Measurements from ENCODE around the gene PTGIS. TPM values are rescaled to one million over a fixed set of nuclear protein-coding genes. Genes with fewer than 3 reads are reported as not detected.
"Not testable (repeated sequence)": the region's sequence is repeated elsewhere in the genome, so short reads cannot be mapped to it uniquely, and the experiment has no call there.

The PTGIS gene
- 22.2 TPM for polyA plus RNA-seq (ENCODE audit: insufficient read length)

- DNase-seq (ENCODE audit: low read depth) = no peak
Measured at GRCh38 chr20:49567421-49568277, at the start of gene PTGIS. Gene PTGIS (minus strand): TSS chr20:49568137. CDS start chr20:49568116, 21 bp downstream.

GRCh38 chr20:49617394-49617793 is 49.5 kb upstream of the PTGIS start:
- DNase-seq (ENCODE audit: low read depth) = not testable (repeated sequence)

GRCh38 chr20:49616154-49617007 is 48.4 kb upstream of the PTGIS start:
- no peak for DNase-seq (ENCODE audit: low read depth)

GRCh38 chr20:49615401-49616153 is 47.6 kb upstream of the PTGIS start:
- DNase-seq (ENCODE audit: low read depth) = no peak

- DNase-seq (ENCODE audit: low read depth) = not testable (repeated sequence)
Measured at GRCh38 chr20:49615051-49615400, 47.1 kb upstream of the PTGIS start.

- no peak for DNase-seq (ENCODE audit: low read depth)
Measured at GRCh38 chr20:49614338-49615050, 46.6 kb upstream of the PTGIS start.

- no peak for DNase-seq (ENCODE audit: low read depth)
Measured at GRCh38 chr20:49612127-49612738, 44.3 kb upstream of the PTGIS start.

GRCh38 chr20:49611539-49612126 is 43.7 kb upstream of the PTGIS start:
- DNase-seq (ENCODE audit: low read depth) = not testable (repeated sequence)

GRCh38 chr20:49610691-49611538 is 43.0 kb upstream of the PTGIS start:
- no peak for DNase-seq (ENCODE audit: low read depth)

- no peak for DNase-seq (ENCODE audit: low read depth)
Measured at GRCh38 chr20:49608752-49609670, 41.1 kb upstream of the PTGIS start.

GRCh38 chr20:49607568-49607967 is 39.6 kb upstream of the PTGIS start:
- no peak for DNase-seq (ENCODE audit: low read depth)

- DNase-seq (ENCODE audit: low read depth) = no peak
Measured at GRCh38 chr20:49603209-49603627, 35.3 kb upstream of the PTGIS start.

- DNase-seq (ENCODE audit: low read depth) = no peak
Measured at GRCh38 chr20:49602345-49603208, 34.6 kb upstream of the PTGIS start.

- no peak for DNase-seq (ENCODE audit: low read depth)
Measured at GRCh38 chr20:49601153-49601924, 33.4 kb upstream of the PTGIS start.

GRCh38 chr20:49599746-49600113 is 31.8 kb upstream of the PTGIS start:
- no peak for DNase-seq (ENCODE audit: low read depth)

- no peak for DNase-seq (ENCODE audit: low read depth)
Measured at GRCh38 chr20:49597825-49598395, 30.0 kb upstream of the PTGIS start.
